Activated effector memory CD4-positive, alpha-beta T cell treated with Interleukin-2 at 50 U/mL for 16 hours (primary cell): ENCODE results near the gene SNED1.

ENCODE experiments used
- DNase-seq: peaks from one replicate; pipeline ENCODE4 v3.0.0-alpha.2; 2020

Gene SNED1

DNA sequence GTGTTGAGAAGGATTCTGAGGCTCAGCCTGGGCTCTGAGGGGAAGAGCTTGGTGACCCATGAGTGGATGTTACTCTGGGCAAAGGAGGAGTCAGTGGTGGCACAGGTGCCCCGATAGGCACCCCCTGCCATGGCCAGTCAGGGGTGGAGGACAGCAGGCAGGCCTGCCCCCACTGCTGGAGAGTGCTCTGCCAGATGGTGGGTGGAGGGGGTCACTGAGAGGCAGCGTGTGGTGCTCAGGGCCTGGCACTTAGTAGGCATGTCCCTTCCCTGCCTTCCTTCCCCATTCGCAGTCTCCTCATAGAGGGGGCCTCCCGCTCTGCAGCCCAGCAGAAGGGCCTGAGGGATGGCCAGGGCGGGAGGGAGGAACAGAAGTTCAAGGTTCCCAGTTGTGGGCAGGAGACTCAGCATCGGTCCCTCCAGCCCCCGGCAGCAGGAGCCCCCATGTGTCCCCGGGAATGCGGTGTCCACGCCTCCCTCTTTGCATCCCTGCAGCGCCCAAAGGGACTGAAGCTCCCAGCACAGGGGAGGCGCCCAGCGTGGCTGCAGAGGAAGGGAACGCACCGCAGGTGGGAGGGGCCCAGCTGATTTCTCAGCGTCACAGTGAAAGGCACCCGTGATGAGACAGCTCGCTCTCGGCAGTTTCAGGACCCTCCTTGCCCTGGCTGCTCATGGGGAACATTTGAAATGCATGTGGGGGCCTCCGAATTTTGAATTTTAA, 5.7 kb upstream of the SNED1 start:
- DNase-seq, result no peak

DNA sequence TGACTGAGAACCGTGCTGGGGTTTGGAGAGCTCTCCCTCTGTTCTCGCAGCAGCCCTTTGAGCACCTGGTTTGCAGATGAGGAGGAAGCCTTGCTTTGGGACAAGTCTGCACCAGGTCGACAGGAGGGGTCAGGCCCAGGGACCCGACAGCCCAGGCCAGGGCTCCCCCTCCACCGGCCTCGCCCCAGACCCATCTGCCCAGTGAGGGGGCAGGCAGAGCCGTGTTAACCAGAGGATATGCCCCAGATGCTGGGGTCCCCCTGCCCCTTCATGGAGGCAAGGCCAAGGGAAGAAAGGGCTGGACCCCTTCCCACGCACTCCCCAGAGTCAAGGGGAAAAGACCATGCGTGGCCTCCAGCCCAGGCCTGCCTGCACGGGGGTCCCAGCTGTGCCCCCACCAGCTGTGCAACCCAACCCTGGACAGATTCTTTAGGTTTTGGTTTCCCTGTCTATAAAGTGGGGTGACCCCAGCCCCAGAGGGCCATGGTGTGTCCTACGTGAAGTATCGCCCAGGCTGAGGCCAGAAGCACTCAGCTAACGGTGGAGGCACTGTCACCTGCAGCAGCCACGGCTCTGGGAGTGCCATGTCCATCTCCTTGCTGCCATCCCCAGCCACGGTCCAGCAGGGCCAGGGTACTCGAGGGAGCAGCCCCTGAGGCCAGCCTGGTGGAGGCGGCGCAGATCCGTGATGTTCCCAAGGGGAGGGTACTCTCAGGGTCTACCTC, 4.8 kb upstream of the SNED1 start:
- no peak for DNase-seq

DNA sequence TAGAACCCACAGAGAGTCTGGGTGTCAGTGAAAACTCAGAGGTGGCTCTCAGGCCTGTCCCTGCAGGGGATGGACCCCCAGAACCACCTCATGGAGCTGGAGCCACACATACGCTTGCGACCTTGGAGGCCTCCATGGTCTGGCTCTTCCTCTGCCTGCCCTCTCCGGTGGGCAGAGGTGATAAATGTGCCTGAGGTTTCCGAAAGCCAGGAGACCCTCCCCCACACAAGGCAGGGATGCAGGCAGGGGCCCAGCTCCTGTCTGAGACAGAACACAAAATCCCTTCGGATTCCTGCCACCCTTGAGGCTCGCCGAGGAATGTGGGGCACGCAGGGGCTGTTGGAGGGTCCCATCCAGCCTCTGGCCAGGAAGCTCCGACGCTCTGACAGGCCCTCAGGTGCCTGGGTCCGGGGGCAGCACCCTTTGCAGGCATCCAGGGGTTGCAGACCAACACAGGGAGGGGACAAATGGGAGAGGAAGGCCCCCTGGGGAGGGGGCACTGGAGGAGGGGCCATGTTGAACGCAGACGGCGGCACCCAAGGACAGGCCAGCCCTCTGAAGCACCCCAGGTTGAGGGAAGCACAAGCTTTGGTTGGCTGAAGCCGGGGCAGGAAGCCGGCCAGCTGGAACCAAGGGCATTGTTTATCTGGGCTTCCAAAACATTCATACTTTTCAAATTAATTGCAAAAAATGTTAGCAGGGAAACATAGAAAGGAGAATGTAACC, 4.1 kb upstream of the SNED1 start:
- DNase-seq, result no peak

DNA sequence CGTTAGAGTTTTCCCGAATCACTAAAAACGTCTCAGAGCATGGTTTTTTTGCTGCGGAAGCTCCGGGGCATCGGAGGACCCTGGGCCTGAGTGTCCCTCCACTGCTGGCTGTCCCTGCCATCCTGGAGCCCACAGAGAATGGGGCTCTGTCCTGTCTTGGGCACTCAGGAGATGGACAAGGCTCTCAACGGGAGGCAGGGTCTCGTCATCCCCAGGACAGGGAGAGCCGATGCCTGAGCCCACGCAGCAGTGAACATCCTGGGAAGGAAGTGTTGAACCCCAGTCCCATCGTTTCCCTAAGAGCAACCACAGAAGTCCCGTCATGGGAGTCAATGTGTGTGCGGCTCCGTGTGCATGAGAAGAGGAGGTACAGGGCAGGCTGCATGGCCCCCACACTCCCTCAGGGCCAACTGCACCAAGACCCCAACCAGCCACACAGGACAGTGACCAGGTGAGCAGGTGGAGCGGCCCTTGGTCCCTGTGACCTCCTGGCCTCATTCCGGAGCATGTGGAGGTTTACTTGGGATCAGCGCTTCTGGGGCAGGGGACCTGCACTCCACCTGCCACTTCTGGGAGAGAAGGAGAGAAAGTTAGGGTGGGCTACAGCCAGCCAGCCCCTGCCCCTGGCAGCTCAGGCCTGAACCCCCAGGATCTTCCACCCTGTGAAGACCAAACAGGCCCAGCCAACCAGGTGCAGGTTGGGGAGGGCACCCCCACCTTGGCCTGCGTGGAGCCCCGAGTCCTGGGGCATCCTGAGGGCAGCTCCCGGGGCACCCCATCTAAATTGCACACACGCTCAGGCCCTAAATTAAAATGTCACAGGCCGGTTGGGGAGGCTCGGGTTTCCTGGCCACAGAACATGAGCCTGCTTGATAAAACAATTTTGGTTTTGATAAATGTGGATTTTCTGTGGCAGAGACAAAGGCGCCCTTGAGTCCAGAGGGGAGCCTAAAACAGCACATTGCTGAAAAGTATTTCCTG, 3.1 kb upstream of the SNED1 start:
- DNase-seq, result no peak

DNA sequence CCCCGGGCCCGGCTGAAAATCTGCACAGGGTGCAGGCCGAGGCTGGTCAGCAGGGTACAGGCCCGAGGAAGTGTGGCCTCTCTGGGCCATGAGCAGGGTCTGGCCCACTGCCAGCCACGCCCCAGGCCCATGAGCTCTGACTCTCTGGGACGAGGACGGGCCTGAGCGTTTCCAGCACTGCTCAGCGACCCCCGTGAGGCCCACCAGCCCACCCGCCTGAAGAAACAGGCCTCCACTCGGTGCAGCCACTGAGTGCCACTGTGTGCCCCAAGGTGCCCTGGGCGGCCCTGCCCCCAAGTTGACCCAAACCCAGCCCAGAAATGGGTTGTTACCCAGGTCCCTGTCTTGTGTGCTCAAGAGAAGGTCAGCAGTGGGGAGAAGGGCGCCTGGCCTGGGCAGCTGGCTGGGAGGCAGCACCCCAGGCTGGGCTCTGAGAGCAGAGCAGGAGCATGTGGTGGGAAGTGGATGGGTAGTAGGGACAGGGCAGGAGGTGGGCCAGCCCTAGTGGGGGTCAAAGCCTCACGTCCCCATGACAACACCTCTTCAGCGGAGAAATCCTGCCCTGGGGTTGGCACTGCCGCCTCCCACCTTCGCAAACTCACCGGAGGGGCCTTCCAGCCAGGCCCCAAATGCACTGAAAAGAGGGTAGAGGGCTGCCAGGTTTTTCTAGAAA, 2.1 kb upstream of the SNED1 start:
- DNase-seq, result no peak

DNA sequence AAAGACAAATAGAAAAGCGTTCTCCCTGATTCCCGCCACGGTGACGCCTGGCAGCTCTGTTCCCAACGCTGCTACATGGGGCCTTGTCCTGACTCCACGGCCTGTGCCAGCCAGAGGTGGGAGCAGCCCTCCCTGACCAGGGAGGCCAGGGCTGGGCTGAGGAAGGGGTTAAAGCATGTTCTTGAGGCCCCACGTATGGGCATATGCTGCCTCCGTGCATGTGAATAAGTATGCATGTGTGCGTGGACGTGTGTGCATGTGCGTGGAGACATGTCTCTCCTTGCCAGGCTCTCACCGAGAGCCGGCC, 1.6 kb upstream of the SNED1 start:
- DNase-seq, result no peak

DNA sequence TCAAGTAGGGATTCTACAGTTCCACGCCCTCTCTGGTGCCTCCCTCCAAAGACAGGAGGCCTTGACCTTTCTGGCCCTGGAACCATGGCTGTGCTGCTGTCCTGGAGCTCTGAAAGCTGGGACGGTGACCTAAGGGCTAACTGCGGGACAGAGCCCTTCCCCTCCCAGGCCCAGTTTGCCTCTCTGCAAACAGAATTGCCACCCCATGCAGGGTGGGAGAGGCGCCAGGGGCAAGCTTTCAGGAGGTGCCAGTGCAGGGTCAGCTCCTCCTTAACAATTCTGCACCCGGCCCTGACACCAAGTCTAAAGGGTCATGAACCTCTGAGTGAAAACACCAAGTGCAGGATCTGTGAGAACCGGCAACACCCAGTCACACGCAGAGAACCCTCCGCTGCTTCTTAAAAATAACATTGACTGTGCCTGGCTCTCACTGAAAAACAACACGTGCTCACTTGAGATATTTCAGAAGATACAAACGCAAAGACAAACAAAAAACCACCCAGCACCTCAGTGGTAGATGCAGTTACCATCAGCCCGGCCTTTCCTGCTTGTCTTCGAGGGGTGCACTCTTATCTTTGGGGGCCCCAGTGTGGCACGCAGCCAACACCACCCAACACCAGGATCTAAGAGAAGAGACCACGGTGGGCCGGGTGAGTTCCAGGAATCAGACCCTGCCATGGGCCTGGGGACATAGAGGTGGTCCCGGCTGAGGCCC, 1.1 kb upstream of the SNED1 start:
- no peak for DNase-seq

DNA sequence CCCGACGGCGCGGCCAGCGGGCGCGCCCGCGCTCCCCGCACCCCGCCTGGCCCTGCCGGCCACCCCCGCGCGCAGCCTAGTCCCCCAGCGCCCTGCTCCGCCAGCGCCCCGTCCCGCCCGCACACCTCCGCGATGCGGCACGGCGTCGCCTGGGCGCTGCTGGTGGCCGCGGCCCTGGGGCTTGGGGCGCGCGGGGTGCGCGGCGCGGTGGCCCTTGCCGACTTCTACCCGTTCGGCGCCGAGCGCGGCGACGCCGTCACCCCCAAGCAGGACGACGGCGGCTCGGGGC, 232 bp downstream of the SNED1 start:
- DNase-seq, result no peak

DNA sequence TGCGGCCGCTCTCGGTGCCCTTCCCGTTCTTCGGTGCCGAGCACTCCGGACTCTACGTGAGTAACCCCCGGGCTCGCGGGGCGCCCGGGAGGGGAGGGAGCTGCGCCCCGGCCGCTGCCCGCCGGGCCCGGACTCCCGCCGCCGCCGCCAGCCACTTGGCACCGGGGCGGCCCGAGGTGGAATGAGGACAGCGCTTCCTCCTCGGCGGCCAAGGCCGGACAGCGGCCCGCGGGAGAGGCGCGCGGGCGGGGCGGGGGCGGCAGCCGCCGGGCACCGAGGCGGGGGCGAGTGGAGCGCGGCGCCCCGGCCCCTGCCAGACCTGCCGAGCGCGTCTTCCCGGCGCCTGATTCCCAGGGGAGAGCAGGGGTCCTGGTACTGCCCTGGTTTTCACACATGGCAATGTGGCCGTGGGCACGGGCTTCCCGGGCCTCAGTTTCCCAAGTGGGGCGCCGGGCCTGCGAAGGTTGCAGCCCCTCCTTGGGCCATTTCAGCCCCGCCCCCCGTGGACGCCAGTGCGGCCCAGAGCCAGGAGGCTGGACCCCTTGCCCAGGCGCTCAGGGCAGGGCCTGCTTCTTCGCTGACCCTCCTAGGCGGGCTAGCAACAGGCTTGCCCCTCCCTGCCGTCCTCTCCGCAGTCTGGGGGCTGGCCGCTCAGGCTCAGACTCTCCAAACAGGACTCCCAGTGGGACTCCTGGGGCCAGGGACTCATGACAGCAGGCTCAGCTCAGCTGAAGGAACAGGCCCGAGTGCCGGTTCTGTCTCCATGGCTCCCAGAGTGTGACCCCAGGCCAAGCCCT, 775 bp downstream of the SNED1 start:
- DNase-seq, result no peak

DNA sequence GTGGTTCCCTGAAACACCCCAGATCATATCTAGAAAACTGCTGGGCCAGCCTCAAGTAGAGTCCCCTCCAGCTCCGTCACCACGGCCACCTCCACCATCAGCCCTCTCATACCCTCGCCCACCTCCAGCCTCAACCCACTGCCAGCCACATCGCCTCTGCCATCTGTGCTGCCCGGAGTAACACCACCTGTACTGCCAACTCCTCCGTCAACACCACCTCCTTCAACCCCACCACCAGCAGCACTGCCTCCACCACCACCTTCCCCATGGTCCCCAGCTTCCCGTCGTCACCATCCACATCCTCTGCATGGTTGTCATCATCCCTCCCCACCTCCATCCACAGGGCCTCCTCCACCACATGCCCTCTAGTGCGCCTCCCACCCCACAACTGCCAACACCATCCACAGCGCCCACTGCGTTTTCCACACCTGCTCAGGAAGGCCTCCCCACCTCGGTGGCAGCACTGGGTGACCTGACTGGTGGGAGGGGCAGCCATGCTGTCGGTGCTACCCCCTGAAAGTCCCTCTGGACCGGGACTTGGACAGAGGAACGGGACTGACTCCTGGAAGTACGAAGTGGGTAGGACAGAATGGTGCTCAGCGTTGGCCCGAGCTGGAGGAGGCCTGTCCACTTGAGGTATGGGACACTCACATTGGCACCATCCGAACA, 1.6 kb downstream of the SNED1 start:
- no peak for DNase-seq

DNA sequence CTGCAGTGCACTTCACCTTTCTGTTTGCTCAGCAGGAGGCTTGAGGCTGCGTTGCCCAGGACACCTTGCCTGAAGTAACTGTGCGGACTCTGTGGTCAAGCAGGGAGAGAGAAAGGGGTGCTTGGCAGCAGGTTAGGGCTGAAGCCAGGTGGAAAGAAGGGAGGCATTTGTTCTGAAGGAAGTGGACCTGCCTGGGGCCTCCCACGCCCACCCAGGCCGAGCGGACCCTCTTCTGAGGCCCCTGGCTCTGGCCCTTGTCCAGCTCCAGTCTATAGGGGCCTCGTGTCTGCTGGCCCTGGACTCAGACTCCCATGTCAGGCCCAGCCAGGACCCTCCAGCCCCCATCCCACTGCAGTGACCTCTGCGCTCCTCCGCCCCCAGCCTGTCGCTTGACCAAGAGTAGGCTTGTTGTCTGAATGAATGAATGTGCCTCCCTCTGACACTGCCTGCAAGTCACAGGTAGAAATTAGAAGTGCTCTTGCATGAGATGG, 2.5 kb downstream of the SNED1 start:
- DNase-seq, result no peak

DNA sequence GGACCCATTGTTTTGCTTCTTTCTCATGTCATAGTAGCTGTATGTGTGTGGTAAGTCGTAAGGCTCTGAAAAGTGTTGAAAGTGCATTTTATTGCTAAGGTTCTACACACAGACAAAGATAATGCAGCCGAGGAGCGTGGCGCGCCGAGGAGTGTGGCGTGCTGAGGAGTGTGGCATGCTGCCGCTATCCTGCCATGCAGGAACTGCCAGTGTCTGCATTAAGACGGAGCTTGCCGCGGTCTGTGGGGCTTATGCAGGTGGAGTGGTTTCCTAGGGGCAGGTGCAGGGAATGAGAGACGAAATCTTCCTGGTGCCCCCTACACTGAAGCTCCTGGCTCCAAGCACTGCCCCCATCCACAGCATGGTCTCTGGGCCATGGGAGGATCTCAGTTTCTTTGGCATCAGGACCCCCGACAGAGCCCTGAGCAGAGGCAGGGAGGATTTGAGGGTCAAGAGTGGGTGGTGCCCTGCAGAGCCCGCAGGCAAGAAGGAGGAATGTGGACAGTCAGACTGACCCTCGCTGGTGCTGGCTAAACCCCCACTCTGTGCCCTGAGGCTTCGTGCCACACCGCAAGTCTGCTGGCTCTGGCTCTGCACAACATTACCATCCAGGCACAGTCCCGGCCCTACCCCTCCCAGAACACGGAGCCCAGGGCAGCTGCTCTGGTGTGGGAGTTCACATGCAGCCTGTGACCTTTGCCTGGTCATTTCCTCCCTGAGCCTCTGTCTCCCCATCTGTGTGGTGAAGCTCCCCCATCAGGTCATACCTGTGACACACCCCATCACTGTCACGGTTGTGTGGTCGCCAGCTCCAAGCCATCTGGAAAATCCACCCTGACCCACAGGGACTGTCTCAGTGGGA, 3.2 kb downstream of the SNED1 start:
- DNase-seq, result no peak

DNA sequence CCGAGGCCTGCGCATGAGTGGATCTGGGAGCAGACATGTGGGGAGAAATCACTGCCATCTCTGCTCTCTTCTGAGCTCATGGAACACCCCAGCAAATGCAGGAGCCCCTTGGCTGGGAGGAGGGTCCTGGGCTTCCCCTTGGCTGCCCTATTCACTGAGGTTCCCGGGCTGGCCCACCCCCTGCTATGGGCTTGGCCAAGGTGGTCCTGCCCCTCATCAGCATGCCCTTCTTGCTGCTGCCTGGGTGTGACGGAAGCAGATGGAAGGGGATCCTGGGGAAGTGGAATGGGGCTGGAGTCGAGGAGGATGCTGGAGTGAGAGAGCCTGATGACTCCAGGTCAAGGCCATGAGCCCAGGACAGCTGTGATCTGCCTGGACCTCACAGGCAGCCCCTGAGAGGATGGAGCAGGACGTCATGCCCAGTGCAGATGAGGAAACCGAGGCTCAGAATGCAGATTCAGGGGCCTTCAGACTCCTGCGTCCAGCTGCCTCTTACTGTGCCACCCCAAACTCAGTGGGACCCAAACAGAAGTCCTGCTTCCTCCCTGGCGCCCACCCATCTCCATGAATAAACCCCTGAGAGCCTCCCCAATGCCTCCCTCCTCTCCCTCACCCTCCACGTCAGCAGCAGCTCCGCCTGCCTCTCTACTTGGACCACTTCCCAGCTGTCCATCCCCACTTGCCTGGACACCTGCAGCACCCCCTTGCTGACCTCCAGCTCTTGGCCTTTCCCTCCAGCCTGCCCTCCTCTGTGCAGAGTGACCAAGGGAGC, 4.0 kb downstream of the SNED1 start:
- DNase-seq, result no peak

DNA sequence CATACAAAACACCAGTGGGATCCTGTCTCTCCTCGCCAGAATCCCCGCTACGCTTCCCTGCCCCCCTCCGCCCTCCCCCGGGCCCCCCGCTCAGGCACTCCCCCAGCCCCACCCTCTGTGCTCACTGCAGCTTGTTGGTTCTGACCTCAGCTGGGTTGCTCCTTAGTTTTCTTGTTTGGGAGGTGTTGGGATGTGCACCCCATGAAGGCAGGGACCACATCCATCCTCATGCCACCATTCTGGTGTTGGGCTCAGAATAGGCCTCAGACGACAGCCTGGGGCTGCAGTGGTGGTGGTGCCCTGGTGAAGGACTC, 4.6 kb downstream of the SNED1 start:
- no peak for DNase-seq

DNA sequence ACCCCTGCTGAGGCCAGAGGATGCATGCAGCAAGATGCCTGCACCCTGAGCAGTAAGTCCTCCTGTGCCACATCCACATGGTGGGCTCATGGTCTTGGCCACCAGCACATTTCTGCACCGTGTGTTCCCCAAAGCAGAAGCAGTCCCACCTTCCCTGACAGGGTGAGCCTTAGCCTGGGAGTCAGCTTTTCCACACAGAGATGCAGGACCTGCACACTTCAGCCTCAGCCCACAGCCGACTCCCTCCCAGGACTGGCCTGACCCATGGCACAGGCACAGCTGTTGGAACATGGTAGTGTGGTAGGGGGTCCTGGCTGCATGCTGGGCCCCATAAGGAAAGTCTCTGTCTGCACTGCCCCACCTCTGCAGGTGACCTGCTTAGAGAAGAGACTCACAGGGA, 5.0 kb downstream of the SNED1 start:
- no peak for DNase-seq

DNA sequence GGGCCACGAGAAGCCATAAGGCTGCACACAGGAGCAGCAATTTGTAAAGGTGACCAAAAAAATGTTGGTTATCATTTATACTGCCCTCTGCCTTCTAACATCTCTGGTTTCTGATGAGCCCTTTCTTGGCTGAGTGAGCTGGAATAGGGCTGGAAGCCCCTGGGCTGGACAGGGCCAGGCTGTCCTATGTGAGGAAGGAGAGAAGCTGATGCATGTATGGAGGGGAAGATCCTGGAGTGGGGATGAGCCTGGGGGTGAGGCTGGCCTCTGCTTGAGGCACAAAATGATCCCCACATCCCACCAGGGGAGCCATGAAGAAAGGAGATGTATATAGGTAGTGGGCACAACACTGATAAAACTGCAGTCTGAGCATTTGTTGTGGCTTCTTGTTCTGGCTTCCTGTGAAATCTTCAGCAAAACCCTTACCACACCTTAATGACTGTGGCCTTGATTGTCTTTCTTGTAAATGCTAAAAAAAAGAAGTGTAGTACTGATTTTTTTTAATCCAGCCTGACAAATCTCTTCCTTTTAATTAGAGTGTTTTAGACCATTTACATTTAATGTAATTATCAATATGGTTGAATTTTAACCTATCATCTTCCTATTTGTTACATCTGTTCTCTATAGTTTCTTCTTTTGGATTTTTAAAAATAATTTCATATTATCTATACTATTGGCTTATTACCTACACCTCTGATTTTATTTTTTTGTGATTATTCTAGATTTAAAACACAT, 5.6 kb downstream of the SNED1 start:
- DNase-seq, result no peak

DNA sequence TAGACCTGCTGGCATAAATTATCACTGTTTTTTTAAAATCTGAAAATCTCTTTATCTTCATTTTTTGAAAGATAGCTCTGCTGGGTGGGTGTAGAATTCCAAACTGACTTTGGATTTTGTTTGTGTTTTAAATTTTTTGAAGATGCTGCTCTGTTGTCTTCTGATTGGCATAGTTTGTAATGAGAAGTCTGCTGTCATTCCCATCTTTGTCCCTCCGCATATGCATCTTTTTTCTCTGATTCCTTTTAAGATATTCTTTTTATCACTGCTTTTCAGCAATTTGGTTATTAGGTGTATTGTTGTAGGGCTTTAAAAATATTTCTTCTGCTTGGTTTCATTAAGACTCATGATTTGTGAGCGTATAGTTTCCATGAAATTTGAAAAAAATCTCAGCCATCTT, 7.2 kb downstream of the SNED1 start:
- no peak for DNase-seq

DNA sequence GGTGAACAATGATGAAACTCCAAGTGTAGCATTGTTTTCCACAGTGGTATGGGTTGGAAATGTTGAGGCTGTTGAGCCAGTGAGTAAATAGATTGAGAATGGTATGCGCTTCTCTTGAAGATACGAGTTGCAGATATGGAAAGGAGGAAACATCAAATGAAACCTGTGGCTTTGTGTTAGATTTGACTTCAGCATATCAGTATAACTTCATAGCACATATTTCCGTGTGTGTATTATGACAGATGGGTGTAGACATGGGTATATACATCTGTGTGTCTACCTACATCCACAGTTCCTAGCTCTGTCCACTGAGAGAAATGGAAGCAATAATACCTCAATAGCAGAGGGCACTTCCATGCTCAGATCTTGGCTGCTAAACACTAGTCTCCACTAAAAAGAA, 8.0 kb downstream of the SNED1 start:
- DNase-seq, result no peak
